AG09319 (cell line): Measurements from ENCODE around the gene ARHGAP31.

Experiments
- DNase-seq: peaks from one replicate; pipeline ENCODE4 v3.0.0-alpha.2; 2010; ENCODE audit warnings: low read depth; ENCODE audit errors: extremely low read depth
- CTCF ChIP-seq: IDR thresholded peaks from 2 replicates; pipeline ENCODE4 v1.5.1; 2011; ENCODE audit warnings: low read depth, mild to moderate bottlenecking, inconsistent platforms, low read length, moderate library complexity

Gene ARHGAP31

GRCh38 chr3:119437691-119438258 is 143.6 kb downstream of the ARHGAP31 start:
- no peak for DNase-seq
- TF ChIP-seq CTCF = no peak

DNA sequence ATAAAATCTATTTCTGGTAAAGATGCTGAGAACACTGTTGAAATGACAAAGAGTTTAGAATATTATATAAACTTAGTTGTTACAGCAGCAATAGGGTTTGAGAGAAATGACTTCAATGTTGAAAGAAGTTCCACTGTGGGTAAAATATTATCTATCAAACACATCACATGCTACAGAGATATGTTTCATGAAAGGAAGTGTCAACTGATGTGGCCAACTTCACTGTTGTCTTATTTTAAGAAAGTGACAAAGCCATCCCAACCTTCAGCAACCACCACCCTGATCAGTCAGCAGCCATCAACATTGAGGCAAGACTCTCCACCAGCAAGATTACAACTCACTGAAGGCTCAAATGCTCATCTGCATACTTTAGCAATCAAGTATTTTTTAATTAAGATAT is 149.0 kb downstream of the ARHGAP31 start:
- no peak for TF ChIP-seq CTCF
- DNase-seq = no peak

DNA sequence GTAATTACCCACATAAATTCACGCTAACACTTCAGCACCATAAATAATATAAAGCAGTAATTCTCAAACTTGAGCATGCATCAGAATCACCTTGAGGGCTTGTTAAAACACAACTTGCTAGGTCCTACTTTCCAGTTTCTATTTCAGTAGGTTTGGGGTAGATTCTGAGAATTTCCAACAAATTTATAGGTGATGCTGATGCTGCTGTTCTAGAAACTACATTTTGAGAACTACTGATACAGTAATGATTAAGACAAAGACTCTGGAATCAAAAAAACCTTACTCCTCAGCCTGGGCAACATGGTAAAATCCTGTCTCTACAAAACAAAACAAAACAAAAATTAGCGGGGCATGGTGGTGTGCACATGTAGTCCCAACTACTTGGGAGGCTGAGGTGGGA is 150.4 kb downstream of the ARHGAP31 start:
- no peak for DNase-seq
- TF ChIP-seq CTCF = no peak

GRCh38 chr3:119453822-119454221 is 159.6 kb downstream of the ARHGAP31 start:
- no peak for DNase-seq
- TF ChIP-seq CTCF = no peak

GRCh38 chr3:119456469-119456868 is 162.3 kb downstream of the ARHGAP31 start:
- no peak for DNase-seq
- no peak for TF ChIP-seq CTCF

GRCh38 chr3:119457246-119457645 is 163.1 kb downstream of the ARHGAP31 start:
- no peak for DNase-seq
- no peak for TF ChIP-seq CTCF

GRCh38 chr3:119463171-119464169 is 169.3 kb downstream of the ARHGAP31 start, which contains the start of gene TMEM39A:
TSS of gene TMEM39A (minus strand) at chr3:119463615. CDS start at chr3:119462074, 1,541 bp downstream.
- peak; percentile 96 for DNase-seq
- TF ChIP-seq CTCF = no peak
